ENCODE measurements around the gene KIF21B.

DNA sequence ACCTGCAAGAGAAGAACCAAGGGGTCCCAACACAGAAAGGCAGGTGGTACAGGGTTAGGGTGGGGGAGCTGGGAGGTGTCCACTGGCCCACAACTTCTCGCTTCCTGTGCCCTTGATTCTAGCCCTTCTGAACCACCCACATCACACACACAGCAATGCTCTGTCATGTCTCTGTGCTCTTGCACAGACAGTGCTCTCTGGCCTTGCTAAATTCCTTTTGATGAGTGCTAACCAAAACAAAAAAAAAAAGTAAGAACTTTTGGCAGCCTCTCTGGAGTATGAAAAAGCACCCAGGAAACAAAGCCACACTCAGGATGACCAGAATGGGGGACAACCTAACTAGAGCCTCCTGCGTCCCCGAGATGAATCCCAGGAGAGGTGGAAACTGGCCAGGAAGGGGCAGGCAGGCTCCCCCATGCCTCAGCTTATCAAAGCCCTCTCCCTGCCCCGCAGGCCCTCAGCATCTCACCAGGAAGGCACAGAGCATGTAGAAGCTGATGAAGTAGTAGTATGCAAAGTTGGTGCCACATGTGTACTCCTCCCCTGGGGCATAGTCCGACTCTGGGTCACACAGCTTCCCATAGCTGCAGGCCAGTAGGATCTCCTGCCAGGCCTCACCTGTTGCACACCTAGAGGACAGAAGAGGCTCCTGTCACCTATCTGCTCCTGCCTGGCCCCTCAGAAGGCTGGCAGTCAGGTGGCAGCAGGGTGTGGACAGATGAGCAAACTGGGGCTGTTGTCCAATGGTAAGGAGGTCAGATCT is 27.2 kb upstream of the KIF21B start:
- TF ChIP-seq EP300 (IDR thresholded peaks at IDR 0.05) (no peak), POLR2AphosphoS5 (IDR thresholded peaks at IDR 0.05) (no peak)
- TF ChIP-seq, protein P1, sequence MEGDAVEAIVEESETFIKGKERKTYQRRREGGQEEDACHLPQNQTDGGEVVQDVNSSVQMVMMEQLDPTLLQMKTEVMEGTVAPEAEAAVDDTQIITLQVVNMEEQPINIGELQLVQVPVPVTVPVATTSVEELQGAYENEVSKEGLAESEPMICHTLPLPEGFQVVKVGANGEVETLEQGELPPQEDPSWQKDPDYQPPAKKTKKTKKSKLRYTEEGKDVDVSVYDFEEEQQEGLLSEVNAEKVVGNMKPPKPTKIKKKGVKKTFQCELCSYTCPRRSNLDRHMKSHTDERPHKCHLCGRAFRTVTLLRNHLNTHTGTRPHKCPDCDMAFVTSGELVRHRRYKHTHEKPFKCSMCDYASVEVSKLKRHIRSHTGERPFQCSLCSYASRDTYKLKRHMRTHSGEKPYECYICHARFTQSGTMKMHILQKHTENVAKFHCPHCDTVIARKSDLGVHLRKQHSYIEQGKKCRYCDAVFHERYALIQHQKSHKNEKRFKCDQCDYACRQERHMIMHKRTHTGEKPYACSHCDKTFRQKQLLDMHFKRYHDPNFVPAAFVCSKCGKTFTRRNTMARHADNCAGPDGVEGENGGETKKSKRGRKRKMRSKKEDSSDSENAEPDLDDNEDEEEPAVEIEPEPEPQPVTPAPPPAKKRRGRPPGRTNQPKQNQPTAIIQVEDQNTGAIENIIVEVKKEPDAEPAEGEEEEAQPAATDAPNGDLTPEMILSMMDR (IDR thresholded peaks at IDR 0.05), result no peak
